Fibroblast of the aortic adventitia (primary cell): ENCODE data around the gene EEFSEC. TPM values are rescaled to one million over a fixed set of nuclear protein-coding genes. Genes with fewer than 3 reads are reported as not detected.

Experiments
- DNase-seq: peaks from one replicate; pipeline ENCODE4 v3.0.0-alpha.2; 2010; ENCODE audit warnings: low read depth
- H3K4me3 ChIP-seq: 2 replicates; pipeline ENCODE4 v1.5.1; 2011; ENCODE audit warnings: low read depth, mild to moderate bottlenecking, control low read depth, low read length, moderate library complexity
- CTCF ChIP-seq: IDR thresholded peaks from 2 replicates; pipeline ENCODE4 v1.5.1; 2011; ENCODE audit warnings: mild to moderate bottlenecking, low read length, control low read depth, inconsistent platforms; ENCODE audit not compliant: insufficient read depth
- total RNA-seq: library from RNA; depleted of rRNA; stranded (reverse); fragments of >200 nt; gene quantifications from 2 replicates; pipeline ENCODE4 v1.2.3, GENCODE V29; 2012; ENCODE audit warnings: low replicate concordance

The EEFSEC gene
- total RNA-seq, 1 donor, result 8.1 TPM

GRCh38 chr3:128210711-128211110 lies 57.4 kb downstream of the EEFSEC start:
- H3K4me3 ChIP-seq, result no peak overlapping the region
- no peak for DNase-seq
- TF ChIP-seq CTCF, result no peak

DNA sequence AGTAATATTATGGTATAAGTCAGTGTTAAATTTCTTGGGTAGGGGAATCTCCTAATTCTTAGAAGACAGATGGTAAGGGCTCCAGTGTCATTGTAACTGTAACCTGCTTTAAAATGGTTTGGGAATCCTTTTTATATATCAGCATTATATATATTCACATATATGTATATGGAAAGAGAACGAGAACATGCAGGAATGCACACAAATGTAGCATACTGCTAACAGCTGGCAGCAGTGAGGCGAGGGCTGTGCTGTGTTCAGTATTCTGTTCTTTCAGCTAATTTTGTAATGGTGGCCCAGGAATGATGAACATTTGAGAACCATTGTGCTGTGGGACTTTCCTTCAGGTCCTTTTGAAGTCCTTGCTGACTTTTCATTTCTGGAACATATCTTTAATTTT lies 60.8 kb downstream of the EEFSEC start:
- DNase-seq, result no peak
- H3K4me3 ChIP-seq, result no peak overlapping the region
- TF ChIP-seq CTCF, result no peak

DNA sequence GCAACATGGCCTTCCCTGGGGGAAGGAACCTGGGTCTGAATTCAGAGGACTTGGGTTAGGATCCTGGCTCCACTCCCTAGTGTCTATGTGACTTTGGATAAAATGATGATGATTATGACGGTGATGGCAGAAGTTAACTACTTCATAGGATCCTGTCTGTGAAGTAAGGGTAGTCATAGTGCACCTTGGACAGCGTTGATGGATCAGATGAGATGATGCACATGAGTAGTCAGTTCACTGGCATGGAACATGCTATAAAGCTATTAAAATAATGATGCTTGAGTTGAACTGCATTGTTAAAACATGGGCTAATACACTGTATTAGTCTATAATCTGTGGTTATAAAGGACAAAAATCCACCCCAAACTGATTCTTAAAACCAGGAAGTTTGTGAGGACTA lies 62.0 kb downstream of the EEFSEC start:
- no peak overlapping the region for H3K4me3 ChIP-seq
- no peak for TF ChIP-seq CTCF
- no peak for DNase-seq

DNA sequence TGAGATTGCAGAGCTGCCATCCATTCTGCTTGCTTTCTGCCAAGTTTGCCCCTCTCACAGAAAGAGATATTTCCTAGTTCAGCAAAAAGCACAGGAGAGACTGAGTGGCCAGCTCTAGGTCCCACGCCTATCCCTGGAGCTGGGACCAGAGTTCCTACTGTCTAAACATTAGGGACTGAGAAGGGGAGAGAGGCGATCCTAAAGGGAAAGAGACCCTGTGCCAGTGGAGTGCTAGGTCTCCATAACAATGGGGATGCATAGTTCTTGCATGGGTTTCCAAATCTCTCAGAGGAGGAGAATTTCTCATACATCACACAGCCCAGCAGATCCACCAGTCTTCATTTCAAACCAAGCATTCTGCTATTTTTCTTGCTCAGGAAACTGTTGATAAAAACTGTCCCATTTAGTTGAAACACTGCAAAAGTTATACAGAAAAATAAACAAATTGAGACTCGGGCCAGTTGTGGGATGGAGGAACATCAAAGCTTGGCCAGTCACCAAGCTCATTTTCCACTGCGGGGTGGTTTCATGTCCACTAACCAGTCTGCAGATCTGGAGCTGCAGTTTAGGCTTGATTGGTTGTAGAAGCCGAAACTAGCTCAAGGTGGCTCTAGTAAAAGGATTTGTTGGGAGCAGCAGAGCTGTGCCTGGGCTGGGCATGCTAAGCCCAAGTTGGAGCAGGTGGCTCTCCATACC lies 62.7 kb downstream of the EEFSEC start:
- DNase-seq, result no peak
- no peak overlapping the region for H3K4me3 ChIP-seq
- TF ChIP-seq CTCF, result no peak

DNA sequence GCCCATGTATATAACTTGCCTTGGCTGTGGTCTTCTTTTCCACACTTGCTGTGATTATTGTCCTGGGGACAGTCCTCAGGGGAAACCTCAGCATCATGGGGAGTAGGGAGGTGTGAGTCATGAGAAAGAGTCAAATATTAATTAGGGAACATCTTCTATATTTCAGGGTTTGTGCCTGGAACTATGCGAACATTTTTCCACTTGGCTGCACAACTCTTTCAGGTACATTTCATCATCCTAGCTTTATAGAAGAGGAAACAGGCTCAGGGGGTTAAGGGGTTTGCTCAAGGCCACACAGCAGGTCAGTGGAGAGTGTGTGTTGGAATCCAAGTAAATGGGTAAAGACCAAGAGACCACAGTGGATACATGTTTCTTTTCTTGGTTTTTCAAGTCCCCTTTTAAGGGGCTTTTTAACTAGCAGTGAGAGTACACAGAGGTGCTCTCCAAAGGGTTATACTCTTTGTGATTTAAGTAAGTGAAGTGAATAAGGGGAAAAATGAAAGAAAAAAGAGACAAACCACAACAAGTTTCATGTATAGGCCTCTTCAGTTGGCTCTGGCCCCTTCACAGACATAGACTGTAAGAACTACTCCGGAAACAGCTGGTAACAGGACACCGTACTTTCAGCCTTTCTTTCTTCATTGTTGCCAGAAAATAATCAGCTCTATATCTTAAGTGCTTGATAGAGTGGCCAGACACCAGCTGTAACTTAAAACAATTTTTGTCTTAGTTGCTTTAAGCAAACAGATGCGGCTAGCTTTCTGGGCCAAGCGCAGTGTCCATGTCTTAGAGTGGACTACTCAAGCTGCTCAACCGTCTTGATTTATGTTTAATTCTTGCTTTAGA lies 64.6 kb downstream of the EEFSEC start:
- TF ChIP-seq CTCF, result no peak
- H3K4me3 ChIP-seq, result no peak overlapping the region
- DNase-seq, result peak; percentile 61

GRCh38 chr3:128218548-128219257 lies 65.4 kb downstream of the EEFSEC start:
- no peak for TF ChIP-seq CTCF
- no peak for DNase-seq
- no peak overlapping the region for H3K4me3 ChIP-seq
